Heart left ventricle (tissue), 16 donors: Measurements from ENCODE around the gene PKNOX1. TPM values are rescaled to one million over a fixed set of nuclear protein-coding genes. Genes with fewer than 3 reads are reported as not detected.
"Not testable (repeated sequence)": the region's sequence is repeated elsewhere in the genome, so short reads cannot be mapped to it uniquely, and the experiment has no call there.

Source experiments
- ATAC-seq, 4 donors: fragments of 200-7000 bp; cut with Tn5 transposase; one replicate each; pipeline ENCODE4 v1.9.1; 2020 to 2022; ENCODE audit warnings: moderate library complexity in 4 of 4, mild to moderate bottlenecking in 3 of 4, moderate number of reproducible peaks in 1 of 4
- DNase-seq, 5 donors: peaks; one replicate each; pipeline ENCODE4 v3.0.0-alpha.2; 2020
- H3K27ac ChIP-seq, 12 donors: fragments of 200-600 bp; sonication (generic) in 4 of 12; one replicate each; pipeline versions ENCODE4 v1.5.0 to v1.8.0; 2016 to 2022; ENCODE audit warnings: mild to moderate bottlenecking in 2 of 12
- H3K27me3 ChIP-seq, 9 donors: fragments of 200-600 bp; sonication (generic) in 2 of 9; one replicate each; pipeline versions ENCODE4 v1.5.1 to v1.8.0; 2016 to 2022; ENCODE audit warnings: mild to moderate bottlenecking in 3 of 9
- H3K36me3 ChIP-seq, 9 donors: fragments of 200-600 bp; sonication (generic) in 2 of 9; one replicate each; pipeline versions ENCODE4 v1.5.0 to v1.8.0; 2018 to 2022; ENCODE audit warnings: mild to moderate bottlenecking in 2 of 9
- H3K4me1 ChIP-seq, 12 donors: fragments of 200-600 bp; sonication (generic) in 4 of 12; one replicate each; pipeline versions ENCODE4 v1.5.0 to v1.8.0; 2016 to 2022; ENCODE audit warnings: mild to moderate bottlenecking in 3 of 12
- H3K4me3 ChIP-seq, 12 donors: fragments of 200-600 bp; sonication (generic) in 4 of 12; one replicate each; pipeline versions ENCODE4 v1.5.0 to v1.8.0; 2017 to 2022; ENCODE audit warnings: mild to moderate bottlenecking in 9 of 12, moderate library complexity in 4 of 12
- H3K9me3 ChIP-seq, 12 donors: fragments of 200-600 bp; sonication (generic) in 4 of 12; one replicate each; pipeline versions ENCODE4 v1.5.0 to v1.8.0; 2016 to 2022; ENCODE audit warnings: mild to moderate bottlenecking in 1 of 12
- CTCF ChIP-seq, 12 donors: fragments of 200-600 bp; sonication (generic) in 4 of 12; IDR thresholded peaks; one replicate each; pipeline versions ENCODE4 v1.5.0 to v1.8.0; 2018 to 2022; ENCODE audit warnings: antibody characterized with exemption in 12 of 12, mild to moderate bottlenecking in 5 of 12
- WGBS, 4 donors: extraction: QIAGEN DNeasy Blood & Tissue Kit in 2 of 4; methylation state at CpG; one replicate each; pipeline versions ENCODE4 v1.1.5 to v1.1.7; 2013 to 2018; 5-methylcytosine and 5-hydroxymethylcytosine counted together
- intact Hi-C, 10 donors: fragments of 100-400 bp; cut with DNase I; formaldehyde crosslinking; loops; one replicate each; pipeline versions ENCODE4 v1.11.1 to v1.14.2; 2022
- polyA plus RNA-seq, 2 donors: library from polyadenylated mRNA; stranded (reverse); fragments of 200-250 nt; gene quantifications; one replicate each; pipeline ENCODE4 v1.2.3, GENCODE V29; 2013
- total RNA-seq, 9 donors: library from RNA; depleted of rRNA in 2 of 9; stranded (reverse); fragments of >200 nt in 2 of 9; fragmentation: NEBNext Ultra II Directional in 3 of 9; extraction: Animal tissue kit (Norgen Biotek cat#: 25700) in 3 of 9; gene quantifications; one replicate each; pipeline versions ENCODE4 v1.1.0 to v1.2.4, GENCODE V29; 2016 to 2023
- donor health status: ischemic (EF 13 %, LVEDD 7.1; RV severe dilation, severe dysfunction).
- donor health status: healthy with polysubstance abuse.
- donor health status: DM: no; HTN: yes; CAD: no.
- donor health status: DM: no; HTN: no; CAD: no.
- donor health status: ischemic (EF 25% LVEDD 6.9; RV normal size, moderate dysfunction).
- donor health status: ischemic (EF 25% LVEDD 5.7; RV mildly dilated, moderate dysfunction).
- donor health status: healthy.
- donor health status: DM: yes; HTN: yes; CAD: no.
- donor health status: ischemic (EF 35%, LVEDD 5.7; RV mildly dilated, moderate dysfunction).
- donor health status: nonischemic (EF 11% LVEDD 7.7; RV severe dilation, severe dysfunction).
- donor health status: DM: yes; HTN: yes; CAD: no.
- donor health status: PGD.
- donor health status: ischemic (EF 29% LVEDD 5.4; RV normal size, mild dysfunction).
- donor health status: nonischemic (EF 23%, LVEDD 6.1; RV moderate dilation, normal function).

PKNOX1 gene
- total and polyA plus RNA-seq, 11 donors = 2.4 to 13.6 (median 7.6) TPM

- intact Hi-C loops = loop anchor here in 1 of 10 donors (2.0 kb wide), 1 partner anchor 27 kb away; no protein-coding TSS in a partner anchor
- no peak for TF ChIP-seq CTCF (IDR thresholded peaks at IDR 0.05)
- 76 to 98% (median 79%) methylated on average over 6 of the region's 6 CpGs for WGBS, 4 donors
Measured at GRCh38 chr21:42942244-42942643, 32.1 kb upstream of the PKNOX1 start.

GRCh38 chr21:42949094-42949755 is 25.1 kb upstream of the PKNOX1 start:
- H3K27ac ChIP-seq, H3K36me3 ChIP-seq, H3K9me3 ChIP-seq, H3K27me3 ChIP-seq, intact Hi-C loops, H3K4me3 ChIP-seq, DNase-seq, ATAC-seq, H3K4me1 ChIP-seq: not testable (repeated sequence)
- WGBS, 4 donors = 85 to 95% (median 91%) methylated on average over 13 of the region's 13 CpGs

More at GRCh38 chr21:42942244-42942643, 32.1 kb upstream of the PKNOX1 start:
- no peaks in the 10 kb centered on the region for H3K27me3 ChIP-seq
- DNase-seq (no peak), ATAC-seq (no peak)
- no peaks in the 10 kb centered on the region for H3K36me3 ChIP-seq
- H3K27ac ChIP-seq = no peak overlapping the region
- no peak overlapping the region for H3K4me3 ChIP-seq
- H3K9me3 ChIP-seq = no peaks in the 10 kb centered on the region
- peaks cover 0 to 14% (median 2%) of the 10 kb centered on the region in 12 donors for H3K4me1 ChIP-seq

- H3K4me1 ChIP-seq, H3K27me3 ChIP-seq, H3K4me3 ChIP-seq, intact Hi-C loops, DNase-seq, H3K9me3 ChIP-seq, H3K36me3 ChIP-seq, ATAC-seq, H3K27ac ChIP-seq: not testable (repeated sequence)
- WGBS, 4 donors = 94 to 98% (median 97%) methylated on average over 9 of the region's 9 CpGs
Measured at GRCh38 chr21:42951193-42951592, 23.2 kb upstream of the PKNOX1 start.

- WGBS, 4 donors = 87 to 91% (median 88%) methylated on average over 13 of the region's 13 CpGs
- intact Hi-C loops = no loop called here
- Histone ChIP-seq H3K36me3 (no peaks in the 10 kb centered on the region), H3K27me3 (no peaks in the 10 kb centered on the region), H3K9me3 (no peaks in the 10 kb centered on the region), H3K4me1 (no peaks in the 10 kb centered on the region), H3K27ac (no peak overlapping the region), H3K4me3 (no peak overlapping the region)
- DNase-seq = no peak
- TF ChIP-seq CTCF (IDR thresholded peaks at IDR 0.05) = no peak
- ATAC-seq = peak in 3 of 4 donors; percentile 66 to 98 (median 96)
Measured at GRCh38 chr21:42956824-42957630, 17.3 kb upstream of the PKNOX1 start.

- H3K36me3 ChIP-seq, intact Hi-C loops, DNase-seq, H3K27me3 ChIP-seq, H3K9me3 ChIP-seq, H3K27ac ChIP-seq, H3K4me1 ChIP-seq, ATAC-seq, H3K4me3 ChIP-seq: not testable (repeated sequence)
- 83 to 87% (median 86%) methylated on average over 6 of the region's 6 CpGs for WGBS, 4 donors
Measured at GRCh38 chr21:42958122-42958521, 16.2 kb upstream of the PKNOX1 start.
